SK-N-SH treated with all-trans-retinoic acid at 6 μM for 48 hours (cell line): ENCODE results near the gene HMGN4.

Source experiments
- ATAC-seq: fragments of 200-7000 bp; cut with Tn5 transposase; 3 replicates; pipeline ENCODE4 v1.9.1; 2020; ENCODE audit warnings: mild to moderate bottlenecking, moderate library complexity
- BACH2 ChIP-seq: fragments of 250-450 bp; sonication (Bioruptor Pico); IDR thresholded peaks from 2 replicates; pipeline ENCODE4 v1.9.0; 2021; ENCODE audit warnings: mild to moderate bottlenecking, borderline replicate concordance
- CREB5 ChIP-seq: fragments of 250-450 bp; sonication (Bioruptor Pico); IDR thresholded peaks from 2 replicates; pipeline ENCODE4 v1.5.1; 2020; ENCODE audit warnings: low read depth, mild to moderate bottlenecking, moderate library complexity
- CSDC2 ChIP-seq: fragments of 250-450 bp; sonication (Bioruptor Pico); IDR thresholded peaks from 2 replicates; pipeline ENCODE4 v1.5.0; 2020; ENCODE audit warnings: mild to moderate bottlenecking, moderate library complexity
- CSRNP3 ChIP-seq: fragments of 250-450 bp; sonication (Bioruptor Pico); IDR thresholded peaks from 2 replicates; pipeline ENCODE4 v1.5.1; 2021; ENCODE audit warnings: mild to moderate bottlenecking, moderate library complexity
- ESRRG ChIP-seq: fragments of 250-450 bp; sonication (Bioruptor Pico); IDR thresholded peaks from 2 replicates; pipeline ENCODE4 v1.6.1; 2021; ENCODE audit warnings: mild to moderate bottlenecking
- ISL1 ChIP-seq: fragments of 250-450 bp; sonication (Bioruptor Pico); IDR thresholded peaks from 2 replicates; pipeline ENCODE4 v2.1.2; 2022; ENCODE audit warnings: mild to moderate bottlenecking, moderate library complexity
- PATZ1 ChIP-seq: fragments of 250-450 bp; sonication (Bioruptor Pico); IDR thresholded peaks from 2 replicates; pipeline ENCODE4 v1.8.0; 2020; ENCODE audit warnings: mild to moderate bottlenecking, moderate library complexity, borderline replicate concordance
- POU6F1 ChIP-seq: fragments of 250-450 bp; sonication (Bioruptor Pico); IDR thresholded peaks from 2 replicates; pipeline ENCODE4 v1.8.0; 2021; ENCODE audit warnings: low read depth, mild to moderate bottlenecking, moderate library complexity, borderline replicate concordance
- PPARA ChIP-seq: fragments of 250-450 bp; sonication (Bioruptor Pico); IDR thresholded peaks from 2 replicates; pipeline ENCODE4 v1.5.0; 2020; ENCODE audit warnings: mild to moderate bottlenecking, borderline replicate concordance
- RARB ChIP-seq: fragments of 250-450 bp; sonication (Bioruptor Pico); IDR thresholded peaks from 2 replicates; pipeline ENCODE4 v1.8.0; 2021; ENCODE audit warnings: mild to moderate bottlenecking, moderate library complexity
- TCF4 ChIP-seq: fragments of 250-450 bp; sonication (Bioruptor Pico); IDR thresholded peaks from 2 replicates; pipeline ENCODE4 v1.8.0; 2021; ENCODE audit warnings: mild to moderate bottlenecking, moderate library complexity, borderline replicate concordance
- TOX ChIP-seq: fragments of 250-450 bp; sonication (Bioruptor Pico); IDR thresholded peaks from 2 replicates; pipeline ENCODE4 v1.8.0; 2021; ENCODE audit warnings: mild to moderate bottlenecking, moderate library complexity, borderline replicate concordance
- TSHZ2 ChIP-seq: fragments of 250-450 bp; sonication (Bioruptor Pico); IDR thresholded peaks from 2 replicates; pipeline ENCODE4 v1.5.0; 2020; ENCODE audit warnings: mild to moderate bottlenecking, moderate library complexity
- ZC3H10 ChIP-seq: fragments of 250-450 bp; sonication (Bioruptor Pico); IDR thresholded peaks from 2 replicates; pipeline ENCODE4 v1.5.1; 2021; ENCODE audit warnings: mild to moderate bottlenecking, moderate library complexity
- ZFP3 ChIP-seq: fragments of 250-450 bp; sonication (Bioruptor Pico); IDR thresholded peaks from 2 replicates; pipeline ENCODE4 v1.5.0; 2020; ENCODE audit warnings: mild to moderate bottlenecking, moderate library complexity
- ZFP30 ChIP-seq: fragments of 450-650 bp; formaldehyde crosslinking; IDR thresholded peaks from 2 replicates; pipeline ENCODE4 v1.5.0; 2022; ENCODE audit warnings: mild to moderate bottlenecking, moderate library complexity
- ZNF70 ChIP-seq: fragments of 450-650 bp; formaldehyde crosslinking; IDR thresholded peaks from 2 replicates; pipeline ENCODE4 v1.5.0; 2020; ENCODE audit warnings: mild to moderate bottlenecking, moderate library complexity

Gene HMGN4

GRCh38 chr6:26494117-26494516 lies 44.0 kb upstream of the HMGN4 start:
- no peak for TF ChIP-seq TCF4 (CRISPR knock-in tag)
- no peak for TF ChIP-seq POU6F1
- no peak for TF ChIP-seq BACH2
- no peak for TF ChIP-seq TSHZ2
- no peak for TF ChIP-seq PATZ1 (CRISPR knock-in tag)
- TF ChIP-seq CSDC2 (CRISPR knock-in tag) = no peak
- no peak for TF ChIP-seq RARB
- no peak for ATAC-seq

- TF ChIP-seq CSRNP3 (CRISPR knock-in tag) (no peak), ZFP3 (CRISPR knock-in tag) (no peak), CREB5 (CRISPR knock-in tag) (no peak), ESRRG (CRISPR knock-in tag) (no peak), TOX (no peak), ZNF70 (CRISPR knock-in tag) (no peak), BACH2 (no peak), ZFP30 (CRISPR knock-in tag) (no peak), CSDC2 (CRISPR knock-in tag) (no peak), PATZ1 (CRISPR knock-in tag) (no peak), TCF4 (CRISPR knock-in tag) (no peak), ZC3H10 (no peak)
- ATAC-seq = no peak
Observed at GRCh38 chr6:26495281-26495680, 42.9 kb upstream of the HMGN4 start.

DNA sequence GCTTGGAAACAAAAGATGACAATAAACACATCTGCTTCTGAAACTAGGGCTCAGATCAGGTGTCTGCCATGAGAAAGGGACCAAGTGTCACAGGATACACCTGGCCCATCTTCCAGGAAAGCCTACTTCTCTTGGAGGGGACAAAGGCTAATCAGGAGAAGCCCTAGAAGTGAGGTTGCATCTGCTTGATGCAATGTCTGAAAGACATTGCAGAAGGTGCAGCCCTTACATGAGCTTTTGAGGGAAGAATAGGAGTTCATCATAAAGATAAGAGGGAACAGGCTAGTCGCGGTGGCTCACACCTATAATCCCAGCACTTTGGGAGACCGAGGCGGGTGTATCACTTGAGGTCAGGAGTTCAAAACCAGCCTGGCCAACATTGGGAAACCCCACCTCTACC lies 40.6 kb upstream of the HMGN4 start:
- TF ChIP-seq PPARA (no peak), ISL1 (CRISPR knock-in tag) (no peak), ZFP30 (CRISPR knock-in tag) (no peak), ZC3H10 (no peak), TOX (no peak), CSRNP3 (CRISPR knock-in tag) (no peak)
- no peak for ATAC-seq
